NCI-H774 (cell line): ENCODE measurements around the gene BID.

Experiments used
- DNase-seq: peaks from one replicate; lab custom pipeline; 2025; lab: John Stamatoyannopoulos, UW

BID gene

GRCh38 chr22:17738386-17739128 lies 35.7 kb downstream of the BID start:
- DNase-seq, result no peak

GRCh38 chr22:17734187-17734586 lies 40.1 kb downstream of the BID start:
- DNase-seq, result no peak

GRCh38 chr22:17733466-17733865 lies 40.8 kb downstream of the BID start:
- DNase-seq, result no peak

DNA sequence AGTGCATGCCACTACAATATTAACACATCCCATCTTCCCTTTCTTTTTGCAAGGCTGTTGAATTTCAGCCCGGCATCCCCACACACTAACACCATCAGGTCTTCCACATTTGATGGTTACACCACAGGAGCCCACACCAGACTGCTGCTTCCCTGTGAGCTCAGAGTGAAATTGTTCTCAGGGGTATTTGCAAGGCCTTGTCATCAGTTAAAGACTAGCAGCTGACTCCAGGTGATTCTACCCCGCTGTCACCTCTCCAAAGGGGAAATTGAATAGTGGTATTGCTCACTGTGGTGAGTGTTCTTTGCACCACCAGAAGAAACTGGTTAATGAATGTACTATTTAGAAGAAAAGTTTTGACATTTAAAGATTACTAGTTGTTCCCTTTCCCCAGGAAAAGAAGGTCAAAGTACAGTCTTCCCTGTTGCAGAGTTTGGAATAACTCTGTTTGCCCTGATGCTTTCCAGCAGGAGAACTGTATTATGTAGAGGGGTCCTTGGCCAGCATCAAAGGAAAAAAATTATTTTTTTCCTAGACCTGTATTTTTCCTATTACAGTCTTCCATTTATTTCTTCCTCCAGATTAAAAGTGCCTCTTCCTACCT lies 41.9 kb downstream of the BID start:
- no peak for DNase-seq

- DNase-seq, result no peak
These were observed 44.7 kb downstream of the BID start for GRCh38 chr22:17729561-17729960.

DNA sequence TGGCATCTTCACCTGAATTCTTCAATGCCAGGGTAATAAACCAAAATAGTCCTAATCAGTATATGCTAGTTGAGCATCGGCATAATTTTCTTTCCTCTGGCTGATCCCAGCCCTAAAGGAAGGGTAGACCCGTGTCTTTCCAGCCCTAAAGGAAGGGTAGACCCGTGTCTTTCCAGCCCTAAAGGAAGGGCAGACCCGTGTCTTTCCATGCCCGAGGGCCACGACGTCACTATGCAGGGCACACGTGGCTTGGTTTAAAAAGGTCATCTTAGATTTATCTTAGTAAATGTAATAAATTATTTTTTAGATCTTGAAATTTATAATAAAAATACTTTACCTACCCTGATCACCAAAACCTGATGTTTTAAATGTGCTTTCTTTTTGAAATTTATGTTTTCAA lies 45.5 kb downstream of the BID start:
- DNase-seq, result no peak

- DNase-seq, result no peak
These were observed 47.1 kb downstream of the BID start for GRCh38 chr22:17726928-17727897.

DNA sequence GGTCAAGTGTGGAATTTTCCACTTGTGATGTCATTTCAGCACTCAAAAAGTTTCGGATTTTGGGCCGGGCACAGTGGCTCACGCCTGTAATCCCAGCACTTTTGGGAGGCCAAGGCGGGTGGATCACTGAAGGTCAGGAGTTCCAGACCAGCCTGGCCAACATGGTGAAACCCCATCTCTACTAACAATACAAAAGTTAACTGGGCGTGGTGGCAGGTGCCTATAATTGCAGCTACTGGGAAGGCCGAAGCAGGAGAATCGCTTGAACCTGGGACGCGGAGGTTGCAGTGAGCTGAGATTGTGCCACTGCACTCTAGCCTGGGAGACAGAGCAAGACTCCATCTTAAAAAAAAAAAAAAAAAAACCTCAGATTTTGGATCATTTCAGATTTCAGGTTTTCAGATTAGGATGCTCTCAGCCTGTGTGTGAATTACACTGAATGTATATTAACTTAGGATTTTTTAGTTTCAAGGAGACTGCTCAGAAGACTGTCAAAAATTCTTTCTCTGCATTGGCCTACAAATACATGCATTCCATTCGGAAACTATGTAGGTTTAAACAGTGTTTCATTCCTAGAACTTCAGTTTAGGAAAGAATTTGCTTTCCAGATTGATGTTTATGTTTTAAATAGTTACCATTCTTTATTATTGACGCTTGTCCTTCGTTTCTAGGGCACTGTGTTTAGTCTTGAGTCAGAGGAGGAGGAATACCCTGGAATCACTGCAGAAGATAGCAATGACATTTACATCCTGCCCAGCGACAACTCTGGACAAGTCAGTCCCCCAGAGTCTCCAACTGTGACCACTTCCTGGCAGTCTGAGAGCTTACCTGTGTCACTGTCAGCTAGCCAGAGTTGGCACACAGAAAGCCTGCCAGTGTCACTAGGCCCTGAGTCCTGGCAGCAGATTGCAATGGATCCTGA lies 48.0 kb downstream of the BID start:
- no peak for DNase-seq

- DNase-seq, result no peak
These were observed 48.8 kb downstream of the BID start for GRCh38 chr22:17725500-17725796.

DNA sequence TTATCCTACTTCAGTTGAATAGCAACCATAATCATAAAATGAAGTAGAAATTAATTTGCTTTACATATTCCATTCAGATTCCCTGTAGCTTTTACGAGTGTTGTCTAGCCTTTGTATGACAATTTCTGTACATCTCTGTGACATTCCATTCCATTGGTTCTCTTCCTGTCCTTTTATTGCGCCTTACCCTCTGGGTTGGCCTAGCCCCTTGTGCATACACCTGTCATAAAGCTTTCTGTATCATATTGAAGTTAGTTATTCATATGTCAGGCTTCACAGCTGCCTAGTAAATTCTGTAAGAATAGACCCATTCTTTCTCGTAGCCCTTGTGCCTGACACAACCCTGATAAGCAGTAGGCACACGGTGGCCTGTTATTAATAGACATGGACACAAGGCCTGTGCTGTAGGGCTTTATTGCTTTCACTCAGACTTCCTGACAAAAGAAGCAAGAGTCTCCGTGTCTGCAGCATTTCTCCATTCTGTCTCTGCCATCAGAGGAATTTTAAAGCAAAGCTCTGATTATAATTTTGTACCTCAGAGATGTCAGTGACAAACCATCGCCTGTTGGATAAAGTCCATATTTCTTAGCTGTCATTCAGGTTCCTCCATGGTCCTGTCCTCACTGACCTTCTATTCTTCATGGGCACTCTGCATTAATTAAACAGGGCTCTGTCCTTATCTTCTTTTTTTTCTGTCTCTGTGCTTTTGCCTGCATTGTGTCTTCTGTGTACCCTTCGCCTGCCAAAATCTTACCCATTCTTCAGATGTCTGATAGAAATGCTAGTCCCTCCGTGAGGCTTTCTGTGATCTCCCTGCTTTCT lies 49.4 kb downstream of the BID start:
- DNase-seq, result no peak

- DNase-seq, result no peak
These were observed 50.0 kb downstream of the BID start for GRCh38 chr22:17724241-17724640.

GRCh38 chr22:17719911-17720310 lies 54.4 kb downstream of the BID start:
- DNase-seq, result no peak

DNA sequence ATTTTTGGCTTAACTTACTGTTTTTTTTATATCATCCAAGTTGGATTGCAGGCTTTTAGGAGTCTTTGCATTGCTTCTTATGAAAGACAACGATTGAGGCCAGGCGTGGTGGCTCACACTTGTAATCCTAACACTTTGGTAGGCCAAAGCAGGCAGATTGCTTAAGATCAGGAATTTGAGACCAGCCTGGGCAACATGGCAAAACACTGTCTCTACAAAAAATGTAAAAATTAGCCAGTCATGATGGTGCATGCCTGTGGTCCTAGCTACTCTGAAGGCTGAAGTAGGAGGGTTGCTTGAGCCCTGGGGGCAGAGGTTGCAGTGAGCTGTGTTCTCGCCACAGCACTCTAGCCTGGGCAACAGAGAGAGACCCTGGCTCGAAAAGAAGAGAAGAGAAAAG lies 56.6 kb downstream of the BID start:
- DNase-seq, result no peak

DNA sequence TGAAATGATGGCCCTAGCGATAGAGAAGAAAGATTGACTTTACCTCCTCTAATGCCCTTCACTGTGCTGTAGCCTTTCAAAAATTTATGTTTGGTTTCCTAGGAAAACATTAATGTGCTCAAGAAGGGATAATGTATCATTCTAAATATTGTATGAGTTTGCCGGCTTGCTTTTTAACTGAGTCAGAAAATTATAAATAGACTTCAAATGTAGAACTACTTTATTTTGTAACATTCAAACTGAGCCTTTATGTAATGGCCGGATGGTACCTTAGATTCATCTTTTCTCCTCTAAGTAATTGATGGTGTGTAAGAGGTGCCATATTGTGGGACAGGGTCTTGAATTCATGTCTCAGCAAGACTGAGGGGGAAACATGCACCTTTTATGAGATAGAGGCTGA lies 57.7 kb downstream of the BID start:
- no peak for DNase-seq

DNA sequence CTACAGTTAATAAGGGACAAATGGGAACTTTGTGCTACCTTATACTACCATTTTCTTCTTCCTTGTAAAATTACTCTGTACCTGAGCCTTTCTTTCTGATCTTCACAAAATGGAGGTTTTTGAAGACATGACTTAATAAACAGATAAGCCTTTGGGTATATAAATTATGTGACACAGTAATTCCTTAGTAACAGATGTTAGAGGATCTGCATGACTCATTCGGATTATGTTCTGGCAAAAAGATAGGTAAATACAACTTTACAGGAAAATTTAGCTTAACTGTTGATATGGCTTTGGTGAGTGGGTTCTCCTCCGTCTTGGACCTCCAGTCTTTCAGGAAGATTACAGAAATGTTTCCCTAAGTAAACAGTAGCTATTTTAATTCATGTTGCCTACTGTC lies 61.8 kb downstream of the BID start:
- no peak for DNase-seq

GRCh38 chr22:17710023-17710422 lies 64.2 kb downstream of the BID start:
- DNase-seq, result no peak

- DNase-seq, result no peak
These were observed 66.7 kb downstream of the BID start for GRCh38 chr22:17707526-17707925.

DNA sequence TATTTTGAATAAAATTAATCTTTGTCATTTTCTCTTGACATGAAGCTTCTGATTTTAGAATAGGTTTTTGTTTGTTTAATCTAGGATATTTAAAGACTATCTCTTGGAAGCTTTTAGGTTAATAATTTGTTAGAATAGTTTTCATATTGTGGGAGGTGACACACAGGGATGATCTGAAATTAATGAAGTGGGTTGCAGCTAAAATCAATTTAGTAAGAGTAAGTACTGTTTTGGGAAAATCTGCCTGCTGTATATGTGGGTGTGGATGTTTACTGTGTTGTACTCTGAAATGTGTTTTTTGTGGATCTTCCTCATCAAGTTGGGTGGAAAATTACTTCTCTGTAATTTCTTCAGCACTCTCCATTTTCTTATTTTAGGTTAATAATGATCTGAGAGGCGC lies 67.3 kb downstream of the BID start:
- no peak for DNase-seq

DNA sequence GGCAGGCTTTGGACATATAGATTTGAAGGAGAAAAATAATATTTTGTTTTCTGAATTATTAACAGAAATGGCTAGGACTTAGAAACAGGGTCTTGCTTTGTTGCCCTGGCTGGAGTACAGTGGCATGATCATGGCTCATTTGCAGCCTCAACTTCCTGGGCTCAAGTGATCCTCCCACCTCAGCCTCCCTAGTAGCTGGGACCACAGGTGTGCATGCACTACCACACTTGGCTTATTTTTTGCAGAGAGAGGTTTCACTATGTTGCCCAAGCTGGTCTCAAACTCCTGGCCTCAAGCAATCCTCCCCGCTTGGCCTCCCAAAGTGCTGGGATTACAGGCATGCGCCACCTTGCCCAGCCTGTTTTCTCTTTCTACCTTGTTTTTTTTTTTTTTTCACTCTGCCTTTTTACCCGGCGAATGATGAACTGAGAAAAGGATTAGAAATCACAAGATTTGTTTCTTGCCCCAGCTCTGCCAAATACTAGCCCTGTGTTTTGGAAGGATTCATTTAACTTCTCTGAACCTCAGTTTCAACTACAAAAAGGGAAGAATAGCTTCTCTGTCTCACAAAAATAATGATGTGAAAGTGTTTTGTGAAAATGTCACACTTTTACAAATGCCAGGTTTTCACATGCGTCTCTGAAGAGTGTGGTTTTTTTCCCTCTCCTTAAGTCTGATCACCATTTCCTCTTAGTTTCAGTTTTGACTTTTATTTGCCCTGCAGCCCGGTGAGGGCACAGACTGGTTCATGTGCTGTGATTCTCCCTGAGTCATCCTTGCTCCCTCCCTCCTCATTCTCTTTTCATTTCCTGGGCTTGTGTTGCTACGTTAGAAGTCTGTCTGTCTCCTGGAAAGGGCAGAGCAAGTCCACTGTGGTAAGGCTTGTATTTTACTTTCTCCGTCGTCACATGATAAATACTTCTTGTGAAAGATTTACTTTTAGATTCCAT lies 68.0 kb downstream of the BID start:
- DNase-seq, result no peak

GRCh38 chr22:17705546-17705945 lies 68.7 kb downstream of the BID start:
- no peak for DNase-seq
